Stimulated activated CD4-positive, alpha-beta T cell treated with anti-CD3 and anti-CD28 coated beads, Interleukin-2, amount 100 ng/mL, for 4 hours (primary cell): ENCODE measurements around the gene AQP12A.

Experiments used
- DNase-seq: peaks from one replicate; pipeline ENCODE4 v3.0.0-alpha.2; 2020; ENCODE audit warnings: low read depth

The AQP12A gene

DNA sequence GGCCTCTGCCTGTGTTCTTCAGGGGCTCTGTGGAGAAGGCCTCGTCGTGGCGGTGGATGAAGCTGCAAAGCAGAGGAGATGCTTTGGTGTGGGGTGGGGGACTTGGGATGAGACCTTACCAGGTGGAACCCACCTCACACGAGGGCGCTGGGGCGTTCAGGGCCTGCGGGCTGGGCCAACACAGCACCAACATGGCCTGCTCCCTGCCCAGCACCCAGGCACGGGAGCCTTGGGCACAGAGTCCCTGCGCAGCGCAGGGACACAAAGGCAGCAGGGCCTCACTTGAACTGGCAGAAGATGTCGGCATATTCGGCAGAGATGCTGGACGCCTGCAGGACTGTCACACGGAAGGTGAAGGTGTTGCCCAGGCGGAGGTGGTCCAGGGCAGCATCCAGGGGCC, 53.8 kb downstream of the AQP12A start:
- DNase-seq, result no peak

DNA sequence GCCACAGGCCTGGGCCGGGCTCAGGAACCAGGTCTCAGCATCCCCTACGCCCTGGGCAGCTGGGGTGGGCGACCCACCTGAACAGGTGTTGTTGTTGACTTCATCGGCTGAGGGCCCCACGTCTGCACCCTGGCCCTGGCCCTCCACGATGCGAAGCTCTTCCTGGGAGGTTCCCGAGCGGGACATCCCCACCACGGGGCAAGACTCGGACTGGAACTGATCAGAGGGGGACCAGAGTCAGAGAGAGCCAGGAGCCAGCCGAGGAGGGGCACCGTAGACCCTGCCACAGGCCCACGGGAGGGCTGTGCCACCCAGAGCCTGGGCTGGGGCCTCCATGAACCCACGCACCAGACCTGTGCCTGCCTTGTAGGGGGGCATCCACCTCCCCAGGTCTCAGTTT, 54.3 kb downstream of the AQP12A start:
- DNase-seq, result no peak

DNA sequence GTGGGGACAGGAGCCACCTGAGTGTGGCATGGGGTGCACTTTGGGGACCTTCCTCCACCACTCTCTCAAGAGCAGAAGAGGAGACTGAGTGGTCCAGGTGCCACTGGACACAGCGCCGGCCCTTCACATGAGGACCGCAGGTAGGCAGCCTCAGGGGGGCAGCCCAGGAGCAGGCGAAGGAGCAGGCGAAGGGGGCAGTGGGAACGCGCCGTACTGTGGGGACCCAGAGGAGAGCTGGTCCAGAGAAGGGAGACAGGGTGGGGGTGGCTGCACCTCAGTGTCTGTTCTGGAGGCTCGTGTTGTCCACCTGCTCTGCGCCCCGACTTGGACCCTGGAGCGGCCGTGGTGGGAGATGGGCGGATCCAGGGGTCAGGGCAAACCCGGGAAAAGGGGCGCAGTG, 55.0 kb downstream of the AQP12A start:
- no peak for DNase-seq

DNA sequence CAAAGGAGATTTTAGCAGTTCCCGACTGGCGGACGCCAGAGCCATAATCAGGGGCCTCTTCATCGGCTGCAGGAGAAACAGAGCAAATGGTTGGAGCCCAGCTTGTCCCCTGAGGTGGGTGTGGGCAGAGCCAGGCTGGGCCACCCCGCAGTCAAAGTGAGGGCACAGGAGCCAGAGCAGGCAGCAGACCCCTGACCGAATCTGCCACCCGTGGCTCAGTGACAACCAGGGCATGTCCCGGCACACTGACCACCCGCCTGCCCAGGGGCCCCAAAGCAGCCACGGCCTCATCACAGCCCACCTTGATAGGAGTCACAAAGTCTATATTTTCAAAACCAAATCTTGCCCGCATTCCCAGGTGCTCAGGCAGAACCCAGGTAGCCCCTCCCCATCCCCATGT, 55.6 kb downstream of the AQP12A start:
- DNase-seq, result no peak
